GM12878 (cell line): ENCODE measurements around the gene MED22. TPM values are rescaled to one million over a fixed set of nuclear protein-coding genes. Genes with fewer than 3 reads are reported as not detected.
A peak's percentile ranks its signal among the peaks of the same experiment; 100 is the strongest.

Experiments used
- ATAC-seq: fragments of 200-7000 bp; cut with Tn5 transposase; 3 replicates; pipeline ENCODE4 v1.9.1; 2020; ENCODE audit warnings: mild to moderate bottlenecking, moderate library complexity
- BruUV-seq: library from RNA; stranded (reverse); fragments of 400-500 nt; replicated peaks from 2 replicates; lab custom pipeline; 2021; lab: Mats Ljungman, UMichigan
- CTCF ChIA-PET: fragments of 300-600 bp; sonication (Branson Sonifier 250); formaldehyde crosslinking; extraction: SDS; loops from one replicate; lab custom pipeline; 2021; ENCODE audit warnings: inconsistent platforms; lab: Yijun Ruan, JAX
- POLR2A ChIA-PET: fragments of 350-600 bp; formaldehyde crosslinking; extraction: SDS; loops from one replicate; lab custom pipeline; 2021; ENCODE audit warnings: inconsistent platforms; lab: Charles Lee
- RAD21 ChIA-PET: fragments of 300-600 bp; sonication (Branson Sonifier 250); formaldehyde crosslinking; loops from one replicate; lab custom pipeline; 2023; ENCODE audit warnings: antibody characterized with exemption; ENCODE audit not compliant: unreplicated experiment; lab: Charles Lee
- SMC1A ChIA-PET: fragments of 300-600 bp; sonication (Branson Sonifier 250); formaldehyde crosslinking; loops from one replicate; lab custom pipeline; 2023; ENCODE audit not compliant: unreplicated experiment, uncharacterized antibody; lab: Charles Lee
- DNase-seq: peaks from one replicate; pipeline ENCODE4 v3.0.0-alpha.2; 2011; ENCODE audit warnings: low read depth, low spot score
- FAIRE-seq: peaks from 3 replicates; lab custom pipeline; 2011; peaks lifted over from hg19 to GRCh38; lab: Jason Lieb, UNC
- H2AFZ ChIP-seq: 2 replicates; pipeline ENCODE4 v1.6.0; 2011; ENCODE audit warnings: low read depth, low read length, control low read depth; ENCODE audit not compliant: control insufficient read depth
- H3K27ac ChIP-seq: 2 replicates; pipeline ENCODE4 v1.5.1; 2011; ENCODE audit warnings: control low read depth; ENCODE audit not compliant: control insufficient read depth, insufficient read depth
- H3K27me3 ChIP-seq, 2 experiments: replicated peaks in 1 of 2; 2 replicates each; pipeline versions ENCODE4 v1.6.0 to v1.6.1; 2011; ENCODE audit warnings: low read length in 1 of 2; ENCODE audit not compliant: control insufficient read depth in 2 of 2, insufficient read depth in 2 of 2
- H3K36me3 ChIP-seq, 2 experiments: 2 replicates each; pipeline ENCODE4 v1.5.1; 2011; ENCODE audit warnings: low read length in 1 of 2; ENCODE audit not compliant: control insufficient read depth in 2 of 2, insufficient read depth in 2 of 2
- H3K4me1 ChIP-seq: 2 replicates; pipeline ENCODE4 v1.6.1; 2011; ENCODE audit warnings: mild to moderate bottlenecking, low read length, moderate library complexity, mixed read lengths; ENCODE audit not compliant: control insufficient read depth, insufficient read depth
- H3K4me2 ChIP-seq: 2 replicates; pipeline ENCODE4 v1.6.0; 2011; ENCODE audit warnings: control low read depth; ENCODE audit not compliant: control insufficient read depth, insufficient read depth
- H3K4me3 ChIP-seq: fragments of 200-600 bp; sonication (generic); 2 replicates; pipeline ENCODE4 v1.5.1; 2016
- H3K79me2 ChIP-seq: 2 replicates; pipeline ENCODE4 v1.6.0; 2011; ENCODE audit warnings: low read length; ENCODE audit not compliant: control insufficient read depth, insufficient read depth
- H3K9ac ChIP-seq: 2 replicates; pipeline ENCODE4 v1.8.0; 2011; ENCODE audit warnings: low read length, control low read depth, mixed read lengths; ENCODE audit not compliant: control insufficient read depth, insufficient read depth
- H3K9me3 ChIP-seq: replicated peaks from 3 replicates; pipeline ENCODE4 v1.5.1; 2011; ENCODE audit warnings: mild to moderate bottlenecking, low read length; ENCODE audit not compliant: control insufficient read depth, insufficient read depth
- H4K20me1 ChIP-seq: 2 replicates; pipeline ENCODE4 v1.6.0; 2011; ENCODE audit not compliant: control insufficient read depth, insufficient read depth
- CEBPB ChIP-seq, 2 experiments: fragments of 150-350 bp in 1 of 2; IDR thresholded peaks; 2 replicates each; pipeline ENCODE4 v1.6.1; 2012 to 2014; ENCODE audit warnings: low read depth in 2 of 2, low read length in 2 of 2, borderline replicate concordance in 1 of 2, inconsistent platforms in 1 of 2
- CREM ChIP-seq: IDR thresholded peaks from 2 replicates; pipeline ENCODE4 v1.6.1; 2014; ENCODE audit warnings: antibody characterized with exemption, low read depth
- CTCF ChIP-seq, 3 experiments: IDR thresholded peaks in 2 of 3; conservative IDR thresholded peaks in 1 of 3; 2 replicates each; pipeline ENCODE4 v1.5.1; 2011; ENCODE audit warnings: low read depth in 3 of 3, low read length in 3 of 3, mild to moderate bottlenecking in 3 of 3, control low read depth in 2 of 3, moderate library complexity in 2 of 3, inconsistent platforms in 1 of 3, mixed read lengths in 1 of 3; ENCODE audit not compliant: control insufficient read depth in 2 of 3, insufficient read depth in 1 of 3; ENCODE audit errors: extremely low read depth in 1 of 3
- CUX1 ChIP-seq: IDR thresholded peaks from 2 replicates; pipeline ENCODE4 v1.6.1; 2012; ENCODE audit warnings: improper control_type of control experiment, low read depth, low read length; ENCODE audit not compliant: insufficient replicate concordance
- RAD21 ChIP-seq: IDR thresholded peaks from 2 replicates; pipeline ENCODE4 v1.6.1; 2011; ENCODE audit warnings: mild to moderate bottlenecking, low read depth, low read length, moderate library complexity; ENCODE audit not compliant: insufficient read depth
- SMC3 ChIP-seq: IDR thresholded peaks from 2 replicates; pipeline ENCODE4 v1.6.1; 2011; ENCODE audit warnings: low read length, improper control_type of control experiment, borderline replicate concordance
- TCF12 ChIP-seq: IDR thresholded peaks from 2 replicates; pipeline ENCODE4 v1.6.1; 2011; ENCODE audit warnings: low read depth, mild to moderate bottlenecking, low read length
- ZZZ3 ChIP-seq: IDR thresholded peaks from 2 replicates; pipeline ENCODE4 v1.6.1; 2011; ENCODE audit warnings: low read depth; ENCODE audit not compliant: control insufficient read depth, insufficient read length
- WGBS: methylation state at CpG from one replicate; pipeline ENCODE4 v1.1.6; 2016; ENCODE audit warnings: low lambda C conversion rate; ENCODE audit not compliant: insufficient replicate concordance, insufficient coverage; ENCODE audit errors: missing lambda C conversion rate; 5-methylcytosine and 5-hydroxymethylcytosine counted together
- in situ Hi-C: fragments of 300-500 bp; cut with MboI; formaldehyde crosslinking; loops from 9 replicates; pipeline ENCODE4 v1.14.3; 2018; ENCODE audit warnings: mixed read lengths
- intact Hi-C: fragments of 100-400 bp; cut with micrococcal nuclease; formaldehyde crosslinking; loops from one replicate; pipeline ENCODE4 v1.14.2; 2022; ENCODE audit not compliant: unreplicated experiment
- polyA plus RNA-seq, 11 experiments: library from polyadenylated mRNA; depleted of rRNA in 4 of 11; unstranded in 6 of 11; stranded (reverse) in 5 of 11; fragments of >200 nt; fragmentation: Nextera tagmentation in 4 of 11; fragmentation: Illumina TruSeq in 1 of 11; extraction: Ambion mirVana in 4 of 11; extraction: Trizol in 1 of 11; gene quantifications; 1 replicate in 1 of 11; 2 replicates in 10 of 11; pipeline versions ENCODE4 v1.2.1 to v1.2.3, GENCODE V29; 2011 to 2016; ENCODE audit warnings: inconsistent platforms in 2 of 11, missing spikeins in 2 of 11, low read depth in 1 of 11
- total RNA-seq, 4 experiments: library from RNA; depleted of rRNA in 3 of 4; stranded (reverse); fragments of >200 nt in 3 of 4; fragmentation: Illumina TruSeq in 1 of 4; extraction: Trizol in 1 of 4; gene quantifications; 2 replicates each; pipeline versions ENCODE4 v1.2.1 to v1.2.3, GENCODE V29; 2013 to 2021

MED22 gene
- total and polyA plus RNA-seq, 10 of the 15 experiments (the other 5 are each of a cell fraction or from before 2014, with no cell fraction given), result 1.4 to 42.1 (median 24.6) TPM

DNA sequence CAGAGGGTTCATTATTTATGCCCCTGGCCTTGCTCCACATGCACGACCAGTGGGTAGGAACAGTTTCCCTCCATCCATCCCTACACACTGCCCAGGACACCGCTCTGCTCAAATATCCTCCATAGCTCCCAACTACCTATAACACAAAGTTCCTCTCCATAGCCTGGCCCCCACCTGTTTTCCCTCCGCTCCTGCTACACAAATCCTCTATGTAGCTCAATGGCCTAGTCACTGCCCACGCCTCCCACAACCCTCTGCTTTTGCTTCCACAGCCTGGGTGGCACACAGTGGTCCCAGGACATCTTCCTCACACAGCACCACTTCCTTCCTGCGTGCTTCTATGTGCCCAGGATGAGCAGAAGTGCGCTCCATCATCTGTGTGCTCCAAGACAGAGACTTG, 49.4 kb upstream of the MED22 start:
- H3K27me3 ChIP-seq, result no peaks in the 10 kb centered on the region
- no peaks in the 10 kb centered on the region for H3K9me3 ChIP-seq
- no peak overlapping the region for H3K4me3 ChIP-seq
- H3K36me3 ChIP-seq, result no peaks in the 10 kb centered on the region; a peak in 1 of 4 replicates
- 41% methylated on average over 6 of the region's 6 CpGs for WGBS
- no peak overlapping the region for H3K27ac ChIP-seq
- H2AFZ ChIP-seq, result no peak overlapping the region
- no TSS peak for BruUV-seq
- ATAC-seq, result no peak
- H4K20me1 ChIP-seq, result no peaks in the 10 kb centered on the region
- no peak for DNase-seq
- no peak for FAIRE-seq
- SMC1A ChIA-PET, result no interaction called here
- RAD21 ChIA-PET, result no interaction called here
- CTCF ChIA-PET, result interaction anchor here (0.6 to 3.2 kb wide), 2 partner anchors 40 to 326 kb away, joined by 5 to 13 read pairs; no protein-coding TSS in a partner anchor
- intact Hi-C loops, result no loop called here
- H3K4me1 ChIP-seq, result no peaks in the 10 kb centered on the region
- TF ChIP-seq CEBPB (IDR thresholded peaks at IDR 0.05; ENCODE audit: borderline replicate concordance in 1 of 2, low read depth in 2 of 2, low read length in 2 of 2), result no peak
- TF ChIP-seq ZZZ3, result no peak
- TF ChIP-seq, all 136 proteins: peak for 0
- no peak overlapping the region for H3K4me2 ChIP-seq
- no peak overlapping the region for H3K9ac ChIP-seq
- in situ Hi-C loops, result no loop called here
- POLR2A ChIA-PET, result no interaction called here
- no peaks in the 10 kb centered on the region for H3K79me2 ChIP-seq

DNA sequence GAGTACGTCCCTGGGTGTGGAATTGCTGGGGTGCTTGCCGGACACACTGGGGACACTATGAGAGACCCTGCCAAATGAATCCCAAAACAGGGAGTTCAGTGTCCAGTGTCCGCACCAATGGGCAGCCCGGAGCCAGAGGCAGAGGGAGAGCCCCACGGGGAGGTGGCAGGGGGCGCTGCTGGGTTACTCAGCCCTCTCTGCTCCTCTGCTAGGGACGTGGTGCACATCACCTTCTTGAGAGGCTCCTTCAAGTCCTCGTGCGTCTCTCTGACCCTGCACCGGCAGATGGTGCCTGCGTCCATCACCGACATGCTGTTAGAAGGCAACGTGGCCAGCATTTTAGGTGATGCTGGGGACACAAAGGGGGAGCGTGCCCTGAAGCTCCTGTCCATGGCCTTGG, 49.0 kb upstream of the MED22 start:
- POLR2A ChIA-PET, result no interaction called here
- H3K9me3 ChIP-seq, result no peaks in the 10 kb centered on the region
- no peaks in the 10 kb centered on the region for H3K79me2 ChIP-seq
- SMC1A ChIA-PET, result no interaction called here
- H3K36me3 ChIP-seq, result no peaks in the 10 kb centered on the region; a peak in 1 of 4 replicates
- no TSS peak for BruUV-seq
- no peak for DNase-seq
- H3K4me2 ChIP-seq, result no peak overlapping the region
- no peak overlapping the region for H3K9ac ChIP-seq
- H3K4me3 ChIP-seq, result no peak overlapping the region
- RAD21 ChIA-PET, result no interaction called here
- in situ Hi-C loops, result no loop called here
- CTCF ChIA-PET, result interaction anchor here (0.6 to 3.2 kb wide), 2 partner anchors 41 to 326 kb away, joined by 5 to 13 read pairs; no protein-coding TSS in a partner anchor
- H3K4me1 ChIP-seq, result no peaks in the 10 kb centered on the region
- H3K27ac ChIP-seq, result no peak overlapping the region
- no peak overlapping the region for H2AFZ ChIP-seq
- no peak for FAIRE-seq
- no peaks in the 10 kb centered on the region for H3K27me3 ChIP-seq
- 48% methylated on average over 14 of the region's 14 CpGs for WGBS
- H4K20me1 ChIP-seq, result no peaks in the 10 kb centered on the region
- ATAC-seq, result peak; percentile 63
- TF ChIP-seq RAD21 (0 out of 2 replicates have a peak, but pooled peaks have one; percentile 9), CUX1 (no peak), SMC3 (peak; percentile 11; the same call in 1 of the 2 replicates), CTCF (IDR thresholded peaks at IDR 0.05 in 2 of 3, conservative IDR thresholded peaks at IDR 0.05 in 1 of 3; ENCODE audit: control insufficient read depth in 2 of 3, extremely low read depth in 1 of 3, insufficient read depth in 1 of 3, low read depth in 3 of 3, low read length in 3 of 3) (peak; percentile 4 to 33 (median 27); a peak in 2 of 6 replicates), CREM (no peak), TCF12 (no peak)
- TF ChIP-seq, all 136 proteins: peak for 3
- intact Hi-C loops, result no loop called here
